CD4-positive, alpha-beta T cell treated with Interleukin-21 for 1 hour (primary cell): ENCODE measurements around the gene PIGQ.

Experiments used
- DNase-seq: peaks from one replicate; pipeline ENCODE4 v3.0.0-alpha.2; 2020

Gene PIGQ

GRCh38 chr16:630815-631405 is 61.1 kb downstream of the PIGQ start, which contains the start of gene WFIKKN1:
Gene WFIKKN1, plus strand, starts transcription at chr16:630985. Its CDS starts 269 bp downstream, at chr16:631254.
- DNase-seq: no peak

GRCh38 chr16:631808-632358 is 62.1 kb downstream of the PIGQ start:
- no peak for DNase-seq

DNA sequence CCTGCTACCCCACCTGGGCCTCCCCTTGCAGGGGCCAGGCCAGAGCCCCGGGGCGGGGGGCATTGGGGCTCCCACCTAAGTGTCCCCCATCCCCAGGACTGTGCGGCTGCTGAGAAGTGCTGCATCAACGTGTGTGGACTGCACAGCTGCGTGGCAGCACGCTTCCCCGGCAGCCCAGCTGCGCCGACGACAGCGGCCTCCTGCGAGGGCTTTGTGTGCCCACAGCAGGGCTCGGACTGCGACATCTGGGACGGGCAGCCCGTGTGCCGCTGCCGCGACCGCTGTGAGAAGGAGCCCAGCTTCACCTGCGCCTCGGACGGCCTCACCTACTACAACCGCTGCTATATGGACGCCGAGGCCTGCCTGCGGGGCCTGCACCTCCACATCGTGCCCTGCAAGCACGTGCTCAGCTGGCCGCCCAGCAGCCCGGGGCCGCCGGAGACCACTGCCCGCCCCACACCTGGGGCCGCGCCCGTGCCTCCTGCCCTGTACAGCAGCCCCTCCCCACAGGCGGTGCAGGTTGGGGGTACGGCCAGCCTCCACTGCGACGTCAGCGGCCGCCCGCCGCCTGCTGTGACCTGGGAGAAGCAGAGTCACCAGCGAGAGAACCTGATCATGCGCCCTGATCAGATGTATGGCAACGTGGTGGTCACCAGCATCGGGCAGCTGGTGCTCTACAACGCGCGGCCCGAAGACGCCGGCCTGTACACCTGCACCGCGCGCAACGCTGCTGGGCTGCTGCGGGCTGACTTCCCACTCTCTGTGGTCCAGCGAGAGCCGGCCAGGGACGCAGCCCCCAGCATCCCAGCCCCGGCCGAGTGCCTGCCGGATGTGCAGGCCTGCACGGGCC is 62.9 kb downstream of the PIGQ start:
- DNase-seq: no peak

DNA sequence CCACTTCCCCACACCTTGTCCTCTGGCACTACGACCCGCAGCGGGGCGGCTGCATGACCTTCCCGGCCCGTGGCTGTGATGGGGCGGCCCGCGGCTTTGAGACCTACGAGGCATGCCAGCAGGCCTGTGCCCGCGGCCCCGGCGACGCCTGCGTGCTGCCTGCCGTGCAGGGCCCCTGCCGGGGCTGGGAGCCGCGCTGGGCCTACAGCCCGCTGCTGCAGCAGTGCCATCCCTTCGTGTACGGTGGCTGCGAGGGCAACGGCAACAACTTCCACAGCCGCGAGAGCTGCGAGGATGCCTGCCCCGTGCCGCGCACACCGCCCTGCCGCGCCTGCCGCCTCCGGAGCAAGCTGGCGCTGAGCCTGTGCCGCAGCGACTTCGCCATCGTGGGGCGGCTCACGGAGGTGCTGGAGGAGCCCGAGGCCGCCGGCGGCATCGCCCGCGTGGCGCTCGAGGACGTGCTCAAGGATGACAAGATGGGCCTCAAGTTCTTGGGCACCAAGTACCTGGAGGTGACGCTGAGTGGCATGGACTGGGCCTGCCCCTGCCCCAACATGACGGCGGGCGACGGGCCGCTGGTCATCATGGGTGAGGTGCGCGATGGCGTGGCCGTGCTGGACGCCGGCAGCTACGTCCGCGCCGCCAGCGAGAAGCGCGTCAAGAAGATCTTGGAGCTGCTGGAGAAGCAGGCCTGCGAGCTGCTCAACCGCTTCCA is 63.7 kb downstream of the PIGQ start:
- no peak for DNase-seq
